ENCODE measurements around the gene CEMIP. TPM values are rescaled to one million over a fixed set of nuclear protein-coding genes. Genes with fewer than 3 reads are reported as not detected.

Gene CEMIP
- total RNA-seq, 4 donors from 2014 or later = 0.27 to 0.32 TPM; not detected in 2

- no peaks in the 10 kb centered on the region for H3K36me3 ChIP-seq
- in situ Hi-C loops (cut with MboI; ENCODE audit: low pct_ligation_motif_present in 1 of 4, low pct_unique_long_range_greater_than_20kb in 1 of 4, low sequenced_read_pairs in 3 of 4) = loop anchor here in 1 of 4 donors (10.0 kb wide), 1 partner anchor 57 kb away; no protein-coding TSS in a partner anchor
- H3K9me3 ChIP-seq = no peaks in the 10 kb centered on the region
- no peaks in the 10 kb centered on the region for H3K27me3 ChIP-seq
- intact Hi-C loops (cut with DNase I; ENCODE audit: low total_unique reads) = no loop called here
- H3K27ac ChIP-seq = no peak overlapping the region
- DNase-seq = no peak
- 53 to 60% methylated on average over 1 to 9 of the region's 9 CpGs for WGBS, 2 donors (ENCODE audit: low coverage in 1 of 2)
- H3K4me3 ChIP-seq = no peak overlapping the region
- peaks cover 0 to 3% (median 0%) of the 10 kb centered on the region in 4 donors for H3K4me1 ChIP-seq
- TF ChIP-seq EP300 (IDR thresholded peaks at IDR 0.05; ENCODE audit: low read depth) (no peak), POLR2A (IDR thresholded peaks at IDR 0.05) (no peak)
Measured at GRCh38 chr15:80811781-80812315, 32.7 kb downstream of the CEMIP start.

- Histone ChIP-seq H3K4me3 (no peak overlapping the region), H3K27me3 (no peaks in the 10 kb centered on the region), H3K36me3 (no peaks in the 10 kb centered on the region), H3K4me1 (peaks cover 0 to 3% (median 0%) of the 10 kb centered on the region in 4 donors), H3K27ac (no peak overlapping the region), H3K9me3 (no peaks in the 10 kb centered on the region)
- no peak for DNase-seq
- intact Hi-C loops (cut with DNase I; ENCODE audit: low total_unique reads) (no loop called here), in situ Hi-C loops (cut with MboI; ENCODE audit: low pct_ligation_motif_present in 1 of 4, low pct_unique_long_range_greater_than_20kb in 1 of 4, low sequenced_read_pairs in 3 of 4) (loop anchor here in 1 of 4 donors (10.0 kb wide), 1 partner anchor 60 kb away; no protein-coding TSS in a partner anchor)
- 85 to 89% methylated on average over 2 to 4 of the region's 4 CpGs for WGBS, 2 donors (ENCODE audit: low coverage in 1 of 2)
- TF ChIP-seq POLR2AphosphoS5 (IDR thresholded peaks at IDR 0.05) = no peak
- TF ChIP-seq POLR2A (IDR thresholded peaks at IDR 0.05) = no peak
Measured at GRCh38 chr15:80815106-80815505, 35.9 kb downstream of the CEMIP start.

DNA sequence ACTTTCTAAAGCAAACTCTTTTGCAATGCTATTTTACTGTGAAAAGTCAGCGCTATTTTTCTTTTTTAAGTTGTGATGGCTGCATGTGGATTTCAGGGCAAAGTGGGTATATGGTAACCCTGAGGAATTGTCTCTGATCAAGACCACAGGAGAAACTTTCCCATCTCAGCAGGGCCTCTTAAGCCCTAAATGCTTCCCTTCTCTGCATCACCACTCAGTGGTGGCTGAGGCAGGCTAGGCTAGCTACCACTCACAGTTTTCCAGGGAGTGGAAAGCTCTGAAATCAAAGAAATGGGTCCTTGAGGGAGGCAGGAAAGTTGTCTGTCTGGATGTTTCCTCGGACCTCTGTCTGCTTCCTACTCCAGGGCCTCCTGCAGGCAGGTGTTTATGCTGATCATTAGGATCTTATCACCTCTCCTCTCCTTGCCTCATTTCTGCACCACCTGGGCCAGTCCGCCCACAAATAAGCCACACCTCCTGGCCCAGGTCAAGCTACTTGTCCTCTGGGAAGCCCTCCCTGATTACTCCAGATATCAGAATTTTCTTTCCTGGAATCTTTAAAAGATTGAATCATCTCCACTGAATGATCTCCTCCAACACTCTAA is 37.0 kb downstream of the CEMIP start:
- Histone ChIP-seq H3K27ac (peak overlapping the region in 1 of 4 donors; percentile 52), H3K36me3 (no peaks in the 10 kb centered on the region), H3K27me3 (no peaks in the 10 kb centered on the region), H3K4me3 (no peak overlapping the region), H3K9me3 (no peaks in the 10 kb centered on the region), H3K4me1 (peaks cover 0 to 3% (median 0%) of the 10 kb centered on the region in 4 donors)
- no peak for TF ChIP-seq POLR2A (IDR thresholded peaks at IDR 0.05)
- no peak for TF ChIP-seq EP300 (IDR thresholded peaks at IDR 0.05; ENCODE audit: low read depth)
- no peak for TF ChIP-seq POLR2AphosphoS5 (IDR thresholded peaks at IDR 0.05)
- TF ChIP-seq, protein P1, sequence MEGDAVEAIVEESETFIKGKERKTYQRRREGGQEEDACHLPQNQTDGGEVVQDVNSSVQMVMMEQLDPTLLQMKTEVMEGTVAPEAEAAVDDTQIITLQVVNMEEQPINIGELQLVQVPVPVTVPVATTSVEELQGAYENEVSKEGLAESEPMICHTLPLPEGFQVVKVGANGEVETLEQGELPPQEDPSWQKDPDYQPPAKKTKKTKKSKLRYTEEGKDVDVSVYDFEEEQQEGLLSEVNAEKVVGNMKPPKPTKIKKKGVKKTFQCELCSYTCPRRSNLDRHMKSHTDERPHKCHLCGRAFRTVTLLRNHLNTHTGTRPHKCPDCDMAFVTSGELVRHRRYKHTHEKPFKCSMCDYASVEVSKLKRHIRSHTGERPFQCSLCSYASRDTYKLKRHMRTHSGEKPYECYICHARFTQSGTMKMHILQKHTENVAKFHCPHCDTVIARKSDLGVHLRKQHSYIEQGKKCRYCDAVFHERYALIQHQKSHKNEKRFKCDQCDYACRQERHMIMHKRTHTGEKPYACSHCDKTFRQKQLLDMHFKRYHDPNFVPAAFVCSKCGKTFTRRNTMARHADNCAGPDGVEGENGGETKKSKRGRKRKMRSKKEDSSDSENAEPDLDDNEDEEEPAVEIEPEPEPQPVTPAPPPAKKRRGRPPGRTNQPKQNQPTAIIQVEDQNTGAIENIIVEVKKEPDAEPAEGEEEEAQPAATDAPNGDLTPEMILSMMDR (IDR thresholded peaks at IDR 0.05) = no peak
- DNase-seq = no peak
- intact Hi-C loops (cut with DNase I; ENCODE audit: low total_unique reads) = no loop called here
- 55 to 76% methylated on average over 3 of the region's 3 CpGs for WGBS, 2 donors (ENCODE audit: low coverage in 1 of 2)
- in situ Hi-C loops (cut with MboI; ENCODE audit: low pct_ligation_motif_present in 1 of 4, low pct_unique_long_range_greater_than_20kb in 1 of 4, low sequenced_read_pairs in 3 of 4) = loop anchor here in 1 of 4 donors (10.0 kb wide), 1 partner anchor 61 kb away; no protein-coding TSS in a partner anchor

- intact Hi-C loops (cut with DNase I; ENCODE audit: low total_unique reads) = no loop called here
- Histone ChIP-seq H3K36me3 (no peaks in the 10 kb centered on the region), H3K4me1 (peaks cover 0 to 3% (median 0%) of the 10 kb centered on the region in 4 donors), H3K27ac (no peak overlapping the region), H3K4me3 (no peak overlapping the region), H3K9me3 (no peaks in the 10 kb centered on the region), H3K27me3 (no peaks in the 10 kb centered on the region)
- in situ Hi-C loops (cut with MboI; ENCODE audit: low pct_ligation_motif_present in 1 of 4, low pct_unique_long_range_greater_than_20kb in 1 of 4, low sequenced_read_pairs in 3 of 4) = loop anchor here in 1 of 4 donors (10.0 kb wide), 1 partner anchor 62 kb away; no protein-coding TSS in a partner anchor
- no peak for TF ChIP-seq EP300 (IDR thresholded peaks at IDR 0.05; ENCODE audit: low read depth)
- TF ChIP-seq POLR2AphosphoS5 (IDR thresholded peaks at IDR 0.05) = no peak
- TF ChIP-seq, protein P1 (IDR thresholded peaks at IDR 0.05) = no peak
- TF ChIP-seq POLR2A (IDR thresholded peaks at IDR 0.05) = no peak
- DNase-seq = no peak
- 40 to 53% methylated on average over 4 of the region's 4 CpGs for WGBS, 2 donors (ENCODE audit: low coverage in 1 of 2)
Measured at GRCh38 chr15:80816936-80817335, 37.8 kb downstream of the CEMIP start.

GRCh38 chr15:80817901-80818300 is 38.7 kb downstream of the CEMIP start:
- 88 to 91% methylated on average over 3 of the region's 3 CpGs for WGBS, 2 donors (ENCODE audit: low coverage in 1 of 2)
- Histone ChIP-seq H3K27me3 (no peaks in the 10 kb centered on the region), H3K4me1 (peaks cover 0 to 3% (median 0%) of the 10 kb centered on the region in 4 donors), H3K9me3 (no peaks in the 10 kb centered on the region), H3K4me3 (no peak overlapping the region), H3K27ac (no peak overlapping the region), H3K36me3 (no peaks in the 10 kb centered on the region)
- no peak for TF ChIP-seq EP300 (IDR thresholded peaks at IDR 0.05; ENCODE audit: low read depth)
- TF ChIP-seq POLR2A (IDR thresholded peaks at IDR 0.05) = no peak
- TF ChIP-seq, protein P1 (IDR thresholded peaks at IDR 0.05) = no peak
- no peak for TF ChIP-seq POLR2AphosphoS5 (IDR thresholded peaks at IDR 0.05)
- DNase-seq = no peak
- intact Hi-C loops (cut with DNase I; ENCODE audit: low total_unique reads) = no loop called here
- in situ Hi-C loops (cut with MboI; ENCODE audit: low pct_ligation_motif_present in 1 of 4, low pct_unique_long_range_greater_than_20kb in 1 of 4, low sequenced_read_pairs in 3 of 4) = loop anchor here in 1 of 4 donors (10.0 kb wide), 1 partner anchor 63 kb away; no protein-coding TSS in a partner anchor

Measured in transverse colon (tissue), 4 donors.